Putamen (tissue), 1 donor: ENCODE data around the gene JADE2.
A peak's percentile ranks its signal among the peaks of the same experiment; 100 is the strongest.

Experiments used
- DNase-seq: peaks from one replicate; pipeline ENCODE4 v3.0.0-alpha.2; 2016; ENCODE audit warnings: low spot score

JADE2 gene

GRCh38 chr5:134530301-134531077, 5.0 kb downstream of the JADE2 start:
- peak; percentile 55 for DNase-seq

- DNase-seq = peak; percentile 78
Measured at GRCh38 chr5:134533115-134533815, 7.8 kb downstream of the JADE2 start.

- DNase-seq = no peak
Measured at GRCh38 chr5:134534058-134534725, 8.7 kb downstream of the JADE2 start.

- DNase-seq = no peak
Measured at GRCh38 chr5:134534726-134535110, 9.2 kb downstream of the JADE2 start.

- no peak for DNase-seq
Measured at GRCh38 chr5:134536876-134537275, 11.4 kb downstream of the JADE2 start.

- DNase-seq = no peak
Measured at GRCh38 chr5:134537297-134537696, 11.8 kb downstream of the JADE2 start.

- DNase-seq = no peak
Measured at GRCh38 chr5:134538296-134538695, 12.8 kb downstream of the JADE2 start.

GRCh38 chr5:134539732-134540131, 14.3 kb downstream of the JADE2 start:
- no peak for DNase-seq

GRCh38 chr5:134540747-134541733, 15.6 kb downstream of the JADE2 start:
- DNase-seq = no peak

- DNase-seq = no peak
Measured at GRCh38 chr5:134541736-134542376, 16.4 kb downstream of the JADE2 start.

- DNase-seq = no peak
Measured at GRCh38 chr5:134543820-134544614, 18.5 kb downstream of the JADE2 start.

GRCh38 chr5:134545070-134545868, 19.8 kb downstream of the JADE2 start:
- DNase-seq = no peak

- no peak for DNase-seq
Measured at GRCh38 chr5:134547066-134547465, 21.6 kb downstream of the JADE2 start.

GRCh38 chr5:134547579-134547978, 22.1 kb downstream of the JADE2 start:
- no peak for DNase-seq

GRCh38 chr5:134547999-134548658, 22.7 kb downstream of the JADE2 start:
- peak; percentile 63 for DNase-seq

GRCh38 chr5:134549714-134550113, 24.2 kb downstream of the JADE2 start:
- no peak for DNase-seq

GRCh38 chr5:134550271-134551214, 25.1 kb downstream of the JADE2 start:
- DNase-seq = peak; percentile 59

- no peak for DNase-seq
Measured at GRCh38 chr5:134551901-134552300, 26.4 kb downstream of the JADE2 start.
